GM23338 (cell line): ENCODE data around the gene KRT3.

Experiments
- CREB1 ChIP-seq: fragments of 250-450 bp; sonication (Bioruptor Pico); IDR thresholded peaks from 2 replicates; pipeline ENCODE4 v1.5.0; 2020; ENCODE audit warnings: low read depth, mild to moderate bottlenecking, moderate library complexity
- EZH2 ChIP-seq: fragments of 200-600 bp; sonication (generic); IDR thresholded peaks from one replicate; pipeline ENCODE4 v1.8.0; 2017; ENCODE audit warnings: antibody characterized with exemption, mild to moderate bottlenecking, low read depth; ENCODE audit not compliant: unreplicated experiment
- EZH2phosphoT487 ChIP-seq: fragments of 200-600 bp; sonication (generic); IDR thresholded peaks from one replicate; pipeline ENCODE4 v1.8.1; 2018; ENCODE audit warnings: antibody characterized with exemption; ENCODE audit not compliant: unreplicated experiment
- JUNB ChIP-seq: IDR thresholded peaks from one replicate; pipeline ENCODE4 v1.6.1; 2016; ENCODE audit warnings: antibody characterized with exemption; ENCODE audit not compliant: unreplicated experiment
- POLR2AphosphoS5 ChIP-seq: IDR thresholded peaks from 2 replicates; pipeline ENCODE4 v1.6.1; 2016; ENCODE audit warnings: antibody characterized with exemption, low read depth
- ZNF331 ChIP-seq: fragments of 250-450 bp; sonication (Bioruptor Pico); IDR thresholded peaks from 2 replicates; pipeline ENCODE4 v1.5.0; 2020; ENCODE audit warnings: low read depth, mild to moderate bottlenecking, moderate library complexity
- TF ChIP-seq, protein P1 (sequence below), 2 experiments: fragments of 200-600 bp in 1 of 2; sonication (generic) in 1 of 2; conservative IDR thresholded peaks; 2 replicates each; pipeline versions ENCODE4 v1.5.1 to v1.6.1; 2016 to 2017; ENCODE audit warnings: antibody characterized with exemption in 2 of 2, low read depth in 2 of 2, mild to moderate bottlenecking in 2 of 2, moderate library complexity in 1 of 2
- TF ChIP-seq, protein P2 (sequence below): IDR thresholded peaks from one replicate; pipeline ENCODE4 v1.6.1; 2018; ENCODE audit warnings: antibody characterized with exemption; ENCODE audit not compliant: unreplicated experiment

GRCh38 chr12:52828591-52829021, 32.7 kb upstream of the KRT3 start:
- TF ChIP-seq, protein P1, sequence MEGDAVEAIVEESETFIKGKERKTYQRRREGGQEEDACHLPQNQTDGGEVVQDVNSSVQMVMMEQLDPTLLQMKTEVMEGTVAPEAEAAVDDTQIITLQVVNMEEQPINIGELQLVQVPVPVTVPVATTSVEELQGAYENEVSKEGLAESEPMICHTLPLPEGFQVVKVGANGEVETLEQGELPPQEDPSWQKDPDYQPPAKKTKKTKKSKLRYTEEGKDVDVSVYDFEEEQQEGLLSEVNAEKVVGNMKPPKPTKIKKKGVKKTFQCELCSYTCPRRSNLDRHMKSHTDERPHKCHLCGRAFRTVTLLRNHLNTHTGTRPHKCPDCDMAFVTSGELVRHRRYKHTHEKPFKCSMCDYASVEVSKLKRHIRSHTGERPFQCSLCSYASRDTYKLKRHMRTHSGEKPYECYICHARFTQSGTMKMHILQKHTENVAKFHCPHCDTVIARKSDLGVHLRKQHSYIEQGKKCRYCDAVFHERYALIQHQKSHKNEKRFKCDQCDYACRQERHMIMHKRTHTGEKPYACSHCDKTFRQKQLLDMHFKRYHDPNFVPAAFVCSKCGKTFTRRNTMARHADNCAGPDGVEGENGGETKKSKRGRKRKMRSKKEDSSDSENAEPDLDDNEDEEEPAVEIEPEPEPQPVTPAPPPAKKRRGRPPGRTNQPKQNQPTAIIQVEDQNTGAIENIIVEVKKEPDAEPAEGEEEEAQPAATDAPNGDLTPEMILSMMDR (conservative IDR thresholded peaks at IDR 0.05; ENCODE audit: low read depth in 2 of 2), result no peak
- TF ChIP-seq POLR2AphosphoS5 (no peak), JUNB (no peak), EZH2 (no peak), CREB1 (CRISPR knock-in tag) (no peak), ZNF331 (CRISPR knock-in tag) (no peak), EZH2phosphoT487 (no peak)
- TF ChIP-seq, protein P2, sequence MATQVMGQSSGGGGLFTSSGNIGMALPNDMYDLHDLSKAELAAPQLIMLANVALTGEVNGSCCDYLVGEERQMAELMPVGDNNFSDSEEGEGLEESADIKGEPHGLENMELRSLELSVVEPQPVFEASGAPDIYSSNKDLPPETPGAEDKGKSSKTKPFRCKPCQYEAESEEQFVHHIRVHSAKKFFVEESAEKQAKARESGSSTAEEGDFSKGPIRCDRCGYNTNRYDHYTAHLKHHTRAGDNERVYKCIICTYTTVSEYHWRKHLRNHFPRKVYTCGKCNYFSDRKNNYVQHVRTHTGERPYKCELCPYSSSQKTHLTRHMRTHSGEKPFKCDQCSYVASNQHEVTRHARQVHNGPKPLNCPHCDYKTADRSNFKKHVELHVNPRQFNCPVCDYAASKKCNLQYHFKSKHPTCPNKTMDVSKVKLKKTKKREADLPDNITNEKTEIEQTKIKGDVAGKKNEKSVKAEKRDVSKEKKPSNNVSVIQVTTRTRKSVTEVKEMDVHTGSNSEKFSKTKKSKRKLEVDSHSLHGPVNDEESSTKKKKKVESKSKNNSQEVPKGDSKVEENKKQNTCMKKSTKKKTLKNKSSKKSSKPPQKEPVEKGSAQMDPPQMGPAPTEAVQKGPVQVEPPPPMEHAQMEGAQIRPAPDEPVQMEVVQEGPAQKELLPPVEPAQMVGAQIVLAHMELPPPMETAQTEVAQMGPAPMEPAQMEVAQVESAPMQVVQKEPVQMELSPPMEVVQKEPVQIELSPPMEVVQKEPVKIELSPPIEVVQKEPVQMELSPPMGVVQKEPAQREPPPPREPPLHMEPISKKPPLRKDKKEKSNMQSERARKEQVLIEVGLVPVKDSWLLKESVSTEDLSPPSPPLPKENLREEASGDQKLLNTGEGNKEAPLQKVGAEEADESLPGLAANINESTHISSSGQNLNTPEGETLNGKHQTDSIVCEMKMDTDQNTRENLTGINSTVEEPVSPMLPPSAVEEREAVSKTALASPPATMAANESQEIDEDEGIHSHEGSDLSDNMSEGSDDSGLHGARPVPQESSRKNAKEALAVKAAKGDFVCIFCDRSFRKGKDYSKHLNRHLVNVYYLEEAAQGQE, result no peak
